D341Med (cell line): ENCODE results near the gene ATRNL1.
"Not testable (repeated sequence)": the region's sequence is repeated elsewhere in the genome, so short reads cannot be mapped to it uniquely, and the experiment has no call there.

Experiments
- DNase-seq: peaks from one replicate; pipeline ENCODE4 v3.0.0; 2012; ENCODE audit warnings: low spot score

The ATRNL1 gene

DNA sequence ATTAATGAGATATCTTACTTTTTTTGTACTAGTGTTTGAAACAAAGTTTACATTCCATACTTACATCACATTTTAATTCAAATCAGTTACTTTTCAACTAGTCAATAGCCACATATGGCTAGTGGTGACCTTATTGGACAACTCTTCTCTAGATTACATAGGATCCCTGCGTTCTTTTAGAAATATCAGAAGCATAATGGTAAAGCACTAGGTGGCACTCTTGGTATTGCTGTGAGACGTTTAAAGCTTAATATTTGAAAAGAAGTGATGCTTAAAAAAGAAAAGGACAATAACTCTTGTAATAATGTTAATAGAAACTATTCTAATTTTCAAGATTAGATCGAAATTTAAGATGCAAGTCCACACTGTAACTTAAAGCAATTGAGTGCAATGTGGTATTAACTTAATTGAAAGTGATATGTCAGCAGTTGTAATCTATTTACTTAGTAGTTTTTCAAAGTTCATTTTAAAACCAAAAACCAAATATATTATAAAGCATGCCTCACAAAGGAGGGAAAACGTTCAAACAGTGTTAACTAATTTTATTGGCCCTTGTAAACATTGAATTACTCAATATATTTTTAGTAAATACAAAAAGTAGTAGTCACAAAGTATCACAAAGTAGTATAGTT, 339.1 kb downstream of the ATRNL1 start:
- DNase-seq, result no peak

DNA sequence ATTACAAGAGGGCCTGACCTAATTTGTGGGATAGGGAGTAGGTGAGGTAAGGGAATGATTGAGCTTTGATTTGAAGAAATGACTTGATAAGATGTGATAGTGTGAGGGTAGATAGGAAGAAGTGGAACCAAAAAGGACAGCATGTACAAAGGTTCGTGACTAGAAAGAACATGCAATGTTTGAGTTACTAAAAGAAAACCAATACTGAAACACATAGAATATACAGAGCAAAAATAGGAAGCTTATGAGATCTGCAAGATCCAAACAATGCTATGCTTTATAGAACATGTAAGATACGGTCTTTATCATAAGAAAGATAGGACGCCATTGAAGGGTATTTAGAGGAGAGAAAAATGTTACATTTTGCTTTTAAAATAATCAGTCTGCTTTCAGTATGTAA, 343.8 kb downstream of the ATRNL1 start:
- no peak for DNase-seq

DNA sequence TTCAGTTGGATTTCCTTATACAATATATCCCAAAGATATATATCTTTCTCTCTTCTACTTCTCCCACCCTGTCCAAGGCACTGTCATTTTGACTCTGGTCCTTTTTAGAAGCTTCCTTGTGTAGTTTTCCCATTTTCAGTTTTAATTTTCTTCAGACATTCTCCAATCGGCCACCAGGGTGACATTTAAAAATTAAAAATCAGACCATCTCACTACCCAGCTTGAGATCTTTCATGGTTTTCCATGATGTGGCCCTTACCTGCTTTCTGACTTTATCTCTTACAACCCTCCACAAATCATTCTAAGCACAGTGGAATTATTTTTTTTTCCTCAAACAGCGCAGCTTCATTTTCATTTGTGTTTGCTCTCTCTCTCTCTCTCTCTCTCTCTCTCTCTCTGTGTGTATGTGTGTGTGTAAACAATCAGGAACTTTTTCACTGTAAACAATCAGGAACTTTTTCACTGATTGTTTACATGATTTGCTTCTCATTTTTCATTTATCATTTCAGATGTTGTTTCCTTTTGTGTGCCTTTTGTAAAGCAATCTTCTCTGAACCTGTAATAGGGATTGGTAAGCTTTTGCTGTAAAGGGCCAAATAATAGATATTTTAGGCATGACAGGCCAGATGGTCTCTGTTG, 348.9 kb downstream of the ATRNL1 start:
- no peak for DNase-seq

DNA sequence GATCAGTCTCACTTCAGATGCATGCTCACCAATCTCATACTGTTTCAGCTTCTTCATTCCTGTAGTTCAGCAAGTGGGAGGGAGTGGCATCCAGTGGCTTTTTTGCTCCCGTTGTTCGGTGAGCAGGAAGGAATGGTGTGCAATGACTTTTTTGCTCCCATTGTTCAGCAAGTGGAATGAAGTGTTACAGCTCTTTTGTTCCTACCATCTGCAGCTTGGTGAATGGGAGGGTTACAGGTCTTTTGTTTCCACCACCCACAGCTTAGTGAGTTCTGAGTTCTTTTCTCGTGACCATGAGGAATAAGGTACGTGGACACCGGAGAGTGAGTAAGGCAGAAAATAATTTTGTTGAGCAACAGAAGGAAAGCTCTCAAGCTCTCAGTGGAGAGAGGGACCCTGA, 363.6 kb downstream of the ATRNL1 start:
- no peak for DNase-seq

DNA sequence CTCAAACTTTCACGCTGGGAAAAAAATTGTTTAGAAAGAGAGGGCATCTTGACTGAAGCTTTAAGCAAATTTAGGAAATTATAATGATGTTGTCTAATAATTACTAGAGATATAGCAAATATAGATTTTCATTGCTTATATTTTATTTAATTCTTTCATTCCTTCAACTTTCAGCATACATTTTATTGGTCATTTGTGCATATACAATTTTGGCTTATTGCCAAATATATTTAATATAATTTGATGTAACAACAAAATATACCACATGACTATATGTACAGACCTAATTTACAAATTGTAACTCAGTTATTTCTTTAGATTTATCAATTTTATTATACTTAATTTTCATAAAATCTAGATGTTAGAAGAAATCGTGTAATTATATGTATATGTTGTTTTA, 390.1 kb downstream of the ATRNL1 start:
- DNase-seq, result no peak

DNA sequence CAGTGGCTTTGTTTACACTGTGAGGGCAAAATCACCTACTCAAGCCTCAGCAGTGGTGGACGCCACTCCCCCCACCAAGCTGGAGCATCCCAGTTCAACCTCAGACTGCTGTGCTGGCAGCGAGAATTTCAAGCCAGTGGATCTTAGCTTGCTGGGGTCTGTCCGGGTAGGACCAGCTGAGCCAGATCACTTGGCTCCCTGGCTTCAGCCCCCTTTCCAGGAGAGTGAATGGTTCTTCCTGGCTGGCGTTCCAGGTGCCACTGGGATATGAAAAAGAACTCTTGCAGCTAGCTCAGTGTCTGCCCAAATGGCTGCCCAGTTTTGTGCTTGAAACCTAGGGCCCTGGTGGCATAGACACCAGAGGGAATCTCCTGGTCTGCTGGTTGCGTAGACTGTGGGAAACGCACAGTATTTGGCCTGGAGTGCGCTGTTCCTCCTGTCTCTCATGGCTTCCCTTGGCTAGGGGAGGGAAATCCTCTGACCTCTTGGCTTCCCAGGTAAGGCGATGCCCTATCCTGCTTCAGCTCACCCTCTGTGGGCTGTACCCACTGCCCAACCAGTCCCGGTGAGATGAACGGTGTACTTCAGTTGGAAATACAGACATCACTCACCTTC, 398.5 kb downstream of the ATRNL1 start:
- DNase-seq, result no peak

DNA sequence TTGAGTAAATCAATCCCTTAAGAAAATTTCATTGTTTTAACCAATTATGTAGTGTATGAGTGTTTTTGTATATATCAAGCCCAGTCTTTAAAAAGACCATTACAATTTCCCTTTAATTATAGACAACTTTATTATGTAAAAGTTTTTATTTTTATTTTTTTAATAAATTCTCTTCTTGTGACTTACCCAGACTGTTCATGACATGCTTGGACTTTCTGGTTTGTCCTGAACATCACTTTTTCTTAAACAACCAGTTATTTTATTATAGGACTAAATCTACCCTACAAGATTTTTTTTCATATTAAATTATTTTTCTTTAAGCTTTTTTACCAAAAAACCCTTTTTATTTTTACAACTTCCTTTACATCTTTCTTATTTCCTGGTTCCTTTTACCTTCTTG, 410.4 kb downstream of the ATRNL1 start:
- DNase-seq, result no peak

DNA sequence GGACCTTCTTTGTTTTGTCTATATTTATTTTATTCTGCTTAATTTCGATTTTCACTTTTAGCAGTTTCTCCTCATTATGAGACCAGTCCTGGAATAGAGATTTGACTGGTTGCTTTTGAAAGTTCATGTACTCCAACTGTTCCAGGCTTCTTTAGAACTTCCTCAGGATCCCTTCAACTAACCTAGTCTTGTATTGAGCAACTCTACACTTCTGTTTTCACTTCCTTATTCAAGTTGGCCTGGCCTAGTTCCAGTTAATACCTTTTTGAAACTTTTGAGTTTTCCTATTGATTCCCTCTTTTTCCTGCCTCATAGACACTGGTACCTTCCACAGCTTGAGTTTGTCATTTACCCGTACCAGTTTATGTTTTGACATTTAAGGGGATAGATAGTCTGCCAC, 421.7 kb downstream of the ATRNL1 start:
- DNase-seq, result no peak

DNA sequence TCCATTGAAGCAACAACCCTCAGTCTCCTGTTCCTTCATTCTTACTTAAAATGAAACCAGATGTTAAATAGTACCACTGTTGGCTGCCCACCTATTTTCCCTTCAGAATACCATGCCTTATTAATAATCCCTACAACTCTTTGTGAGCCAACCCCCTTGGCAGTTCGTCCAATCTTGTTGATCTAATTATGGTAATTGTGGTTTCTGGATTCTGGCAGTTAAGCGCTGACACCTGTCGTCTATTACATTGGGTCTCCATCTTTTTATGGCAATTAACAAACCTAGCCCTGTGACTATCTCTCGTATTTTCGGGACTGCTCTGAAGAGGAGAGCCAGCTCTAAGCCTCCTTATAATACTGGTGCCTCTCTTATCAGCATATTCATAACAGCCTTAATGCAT, 432.0 kb downstream of the ATRNL1 start:
- no peak for DNase-seq

DNA sequence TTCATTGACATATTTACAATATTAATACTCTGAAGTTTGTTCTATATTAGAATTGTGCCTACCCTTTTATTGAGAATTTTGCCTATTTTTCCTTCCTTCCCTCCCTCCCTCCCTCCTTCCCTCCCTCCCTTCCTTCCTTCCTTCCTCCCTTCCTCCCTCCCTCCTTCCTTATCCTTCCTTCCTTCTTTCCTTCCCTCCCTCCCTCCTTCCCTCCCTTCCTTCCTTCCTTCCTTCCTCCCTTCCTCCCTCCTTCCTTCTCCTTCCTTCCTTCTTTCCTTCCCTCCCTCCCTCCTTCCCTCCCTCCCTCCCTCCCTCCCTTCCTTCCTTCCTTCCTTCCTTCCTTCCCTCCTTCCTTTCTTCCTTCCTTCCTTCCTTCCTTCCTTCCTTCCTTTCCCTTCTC, 434.5 kb downstream of the ATRNL1 start:
- not testable (repeated sequence) for DNase-seq

DNA sequence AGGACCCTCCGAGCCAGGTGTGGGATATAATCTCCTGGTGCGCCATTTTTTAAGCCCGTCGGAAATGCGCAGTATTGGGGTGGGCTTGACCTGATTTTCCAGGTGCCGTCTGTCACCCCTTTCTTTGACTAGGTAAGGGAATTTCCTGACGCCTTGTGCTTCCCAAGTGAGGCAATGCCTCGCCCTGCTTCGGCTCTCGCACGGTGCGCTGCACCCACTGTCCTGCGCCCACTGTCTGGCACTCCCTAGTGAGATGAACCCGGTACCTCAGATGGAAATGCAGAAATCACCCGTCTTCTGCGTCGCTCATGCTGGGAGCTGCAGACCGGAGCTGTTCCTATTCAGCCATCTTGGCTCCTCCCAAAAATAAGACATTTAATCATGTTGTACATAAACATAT, 443.2 kb downstream of the ATRNL1 start:
- DNase-seq, result not testable (repeated sequence)

DNA sequence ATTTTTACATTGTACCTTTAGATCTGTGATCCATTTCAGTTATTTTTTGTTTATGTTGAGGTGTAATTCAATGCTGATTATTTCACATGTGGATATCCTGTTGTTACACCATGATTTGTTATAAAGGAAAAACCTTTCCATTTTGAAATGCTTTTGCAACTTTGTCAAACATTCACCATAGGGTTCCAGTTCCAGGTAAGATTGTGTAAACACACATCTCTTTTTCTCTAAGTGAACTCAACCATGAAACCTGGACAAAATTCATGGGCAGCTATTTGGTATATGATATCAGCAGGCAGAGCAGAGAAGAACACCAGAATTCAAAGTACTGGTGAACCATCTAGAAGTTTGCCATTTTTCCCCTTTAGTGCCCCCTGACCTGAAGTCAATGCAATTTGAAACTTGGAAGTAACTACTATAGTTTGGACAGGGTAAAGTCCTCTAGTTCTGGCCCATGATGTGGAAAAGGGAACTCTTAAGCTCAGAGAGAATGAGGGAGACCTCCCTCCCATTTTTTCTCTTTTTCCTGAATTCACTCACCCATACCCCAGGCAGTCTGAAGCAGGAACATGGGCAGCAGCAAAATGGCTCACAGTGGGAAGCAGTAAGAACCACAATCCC, 446.1 kb downstream of the ATRNL1 start:
- DNase-seq, result no peak

DNA sequence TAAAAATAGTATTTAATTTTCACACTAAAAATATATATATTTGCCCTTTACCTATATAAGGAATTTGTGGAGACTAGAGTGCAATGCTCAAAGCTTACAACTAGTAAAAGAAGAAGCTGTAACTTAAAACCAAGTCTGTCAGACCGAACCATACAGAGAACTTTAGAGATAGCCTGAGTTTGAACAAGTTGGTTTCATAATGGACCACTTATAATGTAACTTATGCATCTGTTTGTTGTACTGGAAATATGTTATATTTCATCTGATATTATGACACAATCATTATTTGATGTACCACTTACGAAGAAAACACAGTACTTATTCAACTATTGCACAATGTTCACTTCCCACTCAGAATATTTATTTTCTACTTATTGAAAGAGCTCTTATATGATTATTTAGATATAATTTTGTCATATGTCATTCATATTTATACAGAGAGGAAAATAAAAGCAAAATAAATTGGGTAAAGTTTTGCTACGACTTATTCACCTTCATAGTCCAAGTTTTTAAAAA, 462.8 kb downstream of the ATRNL1 start:
- no peak for DNase-seq

DNA sequence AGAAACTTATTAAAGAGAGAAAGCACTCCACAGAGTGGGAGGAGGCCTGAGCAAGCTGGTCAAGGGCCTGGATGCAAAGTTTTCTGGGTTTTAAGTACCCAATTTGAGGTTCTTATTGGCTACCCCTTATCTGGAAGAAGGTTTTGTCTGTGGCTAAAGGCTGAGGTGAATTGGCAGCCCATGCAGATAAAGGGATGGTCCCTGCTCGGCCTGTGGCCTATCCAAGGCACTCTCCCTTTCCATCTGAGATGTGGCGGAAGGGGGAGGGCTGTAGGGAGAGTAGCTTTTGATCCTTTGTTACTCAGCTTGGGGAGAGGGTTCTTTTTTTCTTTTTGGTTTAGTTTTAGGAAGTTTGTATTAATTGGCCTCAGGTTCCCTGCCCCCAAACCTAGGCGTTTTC, 465.1 kb downstream of the ATRNL1 start:
- DNase-seq, result no peak

DNA sequence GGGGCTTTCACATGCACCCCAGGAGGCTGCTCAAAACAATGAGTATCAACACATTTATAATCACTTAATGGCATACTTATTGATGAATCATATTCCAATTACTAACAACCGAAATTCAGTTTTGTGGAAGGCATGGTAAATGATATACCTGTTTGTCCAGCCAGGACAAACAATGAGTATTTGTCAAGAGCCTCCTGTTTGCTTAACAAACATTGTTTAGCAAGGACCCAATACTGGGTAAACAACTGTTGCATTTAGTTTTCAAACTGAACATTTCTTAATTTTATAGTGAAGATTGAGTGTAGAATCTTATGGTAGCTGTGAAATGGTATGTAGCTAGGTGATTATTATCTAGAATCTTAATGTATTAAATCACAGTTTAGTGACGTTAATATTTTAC, 473.7 kb downstream of the ATRNL1 start:
- no peak for DNase-seq

DNA sequence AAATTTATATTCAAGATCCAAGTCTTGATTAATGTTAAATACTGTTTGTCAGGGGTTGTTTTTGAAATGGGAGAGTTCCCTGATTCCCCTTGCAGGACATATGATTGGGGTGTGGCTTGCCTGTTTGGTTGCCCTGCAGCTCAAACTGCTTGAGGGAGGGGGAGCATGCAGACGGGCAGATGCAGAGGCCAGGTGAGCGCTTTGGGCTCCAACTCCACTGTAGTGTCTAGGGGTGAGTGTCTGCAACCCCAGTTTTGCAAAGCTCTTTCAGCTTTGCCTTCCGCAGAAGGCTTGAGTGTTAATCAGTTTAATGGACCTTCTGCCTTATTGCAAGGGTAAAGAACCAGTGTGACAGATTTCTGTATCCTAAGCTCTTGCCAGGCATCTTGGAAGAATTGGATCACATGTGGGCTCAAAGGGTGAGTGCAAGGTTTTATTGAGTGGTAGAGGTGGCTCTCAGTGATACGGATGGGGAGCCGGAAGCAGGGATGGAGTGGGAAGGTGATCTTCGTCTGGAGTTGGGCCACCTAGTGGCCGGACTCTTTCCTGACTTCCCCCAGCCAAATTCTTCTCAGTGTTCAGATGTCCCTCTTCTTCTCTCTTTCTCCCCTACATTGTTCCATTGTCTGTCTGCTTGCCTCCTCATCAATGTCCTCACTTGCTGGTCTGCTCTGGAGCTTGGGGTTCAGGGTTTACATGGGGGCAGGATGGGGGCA, 479.7 kb downstream of the ATRNL1 start:
- no peak for DNase-seq

DNA sequence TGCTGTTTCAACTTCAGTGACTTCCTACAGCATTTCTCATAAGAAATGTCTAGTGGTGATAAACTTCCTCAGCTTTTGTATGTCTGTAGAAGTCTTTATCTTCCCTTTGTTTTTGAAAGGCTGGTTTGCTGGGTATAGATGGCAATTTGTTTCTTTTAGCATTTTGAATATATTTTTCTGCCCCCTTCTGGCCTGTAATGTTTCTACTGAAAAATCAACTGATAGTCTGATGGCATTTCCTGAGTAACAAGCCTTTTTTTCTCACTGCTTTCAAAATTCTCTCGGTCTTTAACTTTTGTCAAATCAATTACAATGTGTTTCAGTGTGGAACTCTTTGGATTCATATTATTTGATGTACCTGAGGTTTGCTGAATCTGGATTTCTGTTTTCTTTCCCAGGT, 487.1 kb downstream of the ATRNL1 start:
- no peak for DNase-seq

DNA sequence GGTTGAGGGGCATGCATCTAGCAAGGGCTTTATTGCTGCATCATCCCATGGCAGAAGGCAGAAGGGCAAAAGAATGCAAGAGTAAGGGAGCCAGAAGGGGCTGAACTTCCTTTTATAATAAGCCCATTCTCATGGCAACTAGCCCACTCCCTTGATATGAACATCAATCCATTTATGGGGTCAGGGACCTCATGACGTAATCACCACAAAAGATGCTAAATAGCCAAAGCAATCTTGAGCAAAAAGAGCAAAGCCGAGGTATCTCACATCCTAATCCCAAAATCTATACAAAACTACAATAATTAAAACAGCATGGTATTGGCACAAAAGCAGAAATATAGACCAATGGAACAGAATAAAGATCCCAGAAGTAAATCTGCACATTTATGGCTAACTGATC, 499.9 kb downstream of the ATRNL1 start:
- DNase-seq, result no peak

DNA sequence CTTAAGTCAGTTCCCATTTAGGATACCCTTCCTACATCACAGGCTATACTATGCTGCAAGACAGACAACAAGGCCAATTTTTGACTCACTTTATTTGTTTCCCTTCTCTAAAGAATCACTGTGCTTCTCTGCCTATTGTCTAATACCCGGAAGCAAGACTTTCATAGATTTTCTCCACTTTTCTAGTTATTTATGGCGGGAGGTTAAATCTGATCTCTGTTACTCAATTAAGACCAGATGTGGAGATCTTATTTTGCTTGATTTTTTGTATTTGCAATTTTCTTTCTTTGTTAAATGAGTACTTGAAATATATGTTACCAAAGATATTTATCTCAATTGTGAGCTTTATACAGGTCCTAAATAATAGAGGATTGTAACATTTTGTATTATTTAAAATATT, 511.5 kb downstream of the ATRNL1 start:
- DNase-seq, result no peak

DNA sequence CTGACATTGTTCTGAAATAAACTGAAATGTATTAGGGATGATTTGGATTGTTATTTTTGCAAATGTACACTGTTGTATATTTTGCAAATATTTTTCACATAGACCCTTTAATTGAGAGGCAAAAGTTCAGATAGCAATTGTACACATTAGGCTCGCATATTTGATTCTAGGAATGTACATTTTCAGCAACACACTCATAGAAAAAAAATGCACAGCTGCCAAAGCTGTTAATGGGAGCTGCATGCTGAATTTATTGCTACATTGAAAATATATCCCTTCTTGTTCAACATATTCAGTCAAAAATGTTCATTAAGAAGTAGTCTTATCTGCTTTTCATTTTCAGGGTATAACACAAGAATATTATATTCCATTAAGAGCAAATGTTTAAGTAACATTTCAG, 512.9 kb downstream of the ATRNL1 start:
- DNase-seq, result no peak

DNA sequence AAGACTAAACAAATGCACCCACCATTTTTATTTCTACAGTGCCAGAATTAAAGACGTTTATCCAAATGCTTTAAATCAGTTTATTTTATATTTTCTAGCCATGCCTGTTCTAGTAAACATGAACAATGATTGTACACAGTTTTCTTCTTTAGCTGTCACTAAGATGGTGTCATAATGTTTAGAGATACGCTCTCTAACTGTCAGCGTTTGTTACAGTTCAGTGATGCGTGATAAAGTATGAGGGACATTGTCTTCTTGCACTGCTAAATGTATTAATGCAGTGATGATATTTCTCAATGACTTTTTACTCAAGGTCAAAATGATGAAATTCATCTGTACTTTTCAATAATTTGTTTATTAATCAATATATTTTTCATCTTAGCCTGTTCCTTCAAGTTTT, 513.6 kb downstream of the ATRNL1 start:
- no peak for DNase-seq

DNA sequence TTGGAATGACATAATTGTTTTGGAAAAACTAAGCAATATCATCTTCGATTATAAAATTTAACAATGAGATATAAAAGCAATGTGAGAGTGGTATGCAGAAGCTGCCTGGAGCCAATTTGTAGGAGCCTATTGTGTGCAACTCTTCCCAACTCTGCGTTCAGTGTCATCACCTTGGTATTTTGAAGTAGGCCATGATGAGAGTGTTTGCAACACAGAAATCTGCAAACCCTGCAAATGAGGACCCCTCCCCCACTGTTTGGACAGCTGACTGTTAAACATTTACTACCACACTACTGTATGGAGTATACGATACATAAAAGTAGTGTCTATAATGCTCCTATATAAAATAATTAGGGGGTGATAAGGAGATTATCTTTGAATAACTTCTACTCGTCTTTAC, 531.3 kb downstream of the ATRNL1 start:
- no peak for DNase-seq

DNA sequence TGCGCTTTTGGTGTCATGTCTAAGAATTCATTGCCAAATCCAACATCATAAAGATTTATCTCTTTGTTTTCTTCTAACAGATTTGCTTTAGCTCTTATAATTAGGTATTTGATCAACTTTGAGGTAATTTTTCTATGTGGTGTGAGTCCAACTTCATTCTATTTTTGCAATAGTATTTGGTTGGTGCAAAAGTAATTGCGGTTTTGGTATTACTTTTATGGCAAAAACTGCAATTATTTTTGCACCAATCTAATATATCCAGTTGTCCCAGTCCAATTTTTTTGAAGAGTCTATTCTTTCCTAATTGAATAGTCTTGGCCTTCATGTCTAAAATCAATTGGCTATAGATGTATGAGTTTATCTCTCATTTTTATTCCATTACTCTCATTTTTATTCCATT, 535.5 kb downstream of the ATRNL1 start:
- DNase-seq, result no peak
